ENCODE measurements around the gene BCL2L13. TPM values are rescaled to one million over a fixed set of nuclear protein-coding genes. Genes with fewer than 3 reads are reported as not detected.
A peak's percentile ranks its signal among the peaks of the same experiment; 100 is the strongest.

The BCL2L13 gene
- 10 to 100 TPM; 15.1 to 35.1 (median 20.6) TPM for polyA plus RNA-seq
- long read RNA-seq, donor 1, transcript BCL2L13-201 (7 exons, 2,992 nt), result major isoform, 7 of 73 reads
- long read RNA-seq, donor 1, partial matches to known transcripts, result 61 of 73 reads
- long read RNA-seq, donor 1, other reads (novel, unspliced or antisense), result 0 of 73 reads
- long read RNA-seq, donor 2, full-length matches to known transcripts, result 4 of 4 reads
- long read RNA-seq, donor 2, partial matches to known transcripts, result 0 of 4 reads
- long read RNA-seq, donor 2, other reads (novel, unspliced or antisense), result 0 of 4 reads
- long read RNA-seq, donor 3, partial matches to known transcripts, result 15 of 20 reads
- long read RNA-seq, donor 3, other reads (novel, unspliced or antisense), result 0 of 20 reads
- long read RNA-seq, donor 4, result 0 reads
- long read RNA-seq, donor 5, result 0 reads
- long read RNA-seq, donor 6, full-length matches to known transcripts, result 10 of 10 reads
- long read RNA-seq, donor 6, partial matches to known transcripts, result 0 of 10 reads
- long read RNA-seq, donor 6, other reads (novel, unspliced or antisense), result 0 of 10 reads
- long read RNA-seq, donor 7, full-length matches to known transcripts, result 8 of 8 reads
- long read RNA-seq, donor 7, partial matches to known transcripts, result 0 of 8 reads
- long read RNA-seq, donor 7, other reads (novel, unspliced or antisense), result 0 of 8 reads
- long read RNA-seq, donor 8, result 0 reads
- long read RNA-seq, donor 9, full-length matches to known transcripts, result 3 of 3 reads
- long read RNA-seq, donor 9, partial matches to known transcripts, result 0 of 3 reads
- long read RNA-seq, donor 9, other reads (novel, unspliced or antisense), result 0 of 3 reads
- long read RNA-seq, donor 10, full-length matches to known transcripts, result 8 of 46 reads
- long read RNA-seq, donor 10, partial matches to known transcripts, result 12 of 46 reads
- long read RNA-seq, donor 10, other reads (novel, unspliced or antisense), result 26 of 46 reads

GRCh38 chr22:17638432-17639246 is at the start of gene BCL2L13:
TSS of gene BCL2L13 (plus strand) at chr22:17638757. CDS start at chr22:17655712, 16,955 bp downstream.
- 0% methylated on average over 59 to 70 of the region's 70 CpGs for WGBS, 3 donors
- peak within 1 kb of the TSS; percentile 67 to 81 (median 74) for H3K4me3 ChIP-seq (ENCODE audit: low read depth in 1 of 3, low read length in 3 of 3)
- peaks cover 0 to 7% (median 0%) of the 10 kb centered on the region in 3 donors for H3K4me1 ChIP-seq (ENCODE audit: control insufficient read depth in 3 of 3, insufficient read depth in 2 of 3, low read depth in 1 of 3, low read length in 2 of 3)
- H3K27ac ChIP-seq (ENCODE audit: low read depth in 1 of 3, low read length in 2 of 3), result peak within 1 kb of the TSS; percentile 96 to 99 (median 99)
- H3K27me3 ChIP-seq (ENCODE audit: control insufficient read depth in 3 of 3, insufficient read depth in 3 of 3, low read length in 3 of 3), result no peaks in the 10 kb centered on the region
- DNase-seq (peak; percentile 93 to 97), FAIRE-seq (no peak)
- H3K36me3 ChIP-seq (ENCODE audit: control insufficient read depth in 3 of 3, insufficient read depth in 2 of 3, low read depth in 1 of 3, low read length in 3 of 3), result no peaks in the 10 kb centered on the region
- H3K9me3 ChIP-seq (ENCODE audit: control insufficient read depth in 2 of 2, insufficient read depth in 1 of 2, low read depth in 1 of 2, low read length in 1 of 2), result peaks cover 0 to 5% of the 10 kb centered on the region in 2 donors

DNA sequence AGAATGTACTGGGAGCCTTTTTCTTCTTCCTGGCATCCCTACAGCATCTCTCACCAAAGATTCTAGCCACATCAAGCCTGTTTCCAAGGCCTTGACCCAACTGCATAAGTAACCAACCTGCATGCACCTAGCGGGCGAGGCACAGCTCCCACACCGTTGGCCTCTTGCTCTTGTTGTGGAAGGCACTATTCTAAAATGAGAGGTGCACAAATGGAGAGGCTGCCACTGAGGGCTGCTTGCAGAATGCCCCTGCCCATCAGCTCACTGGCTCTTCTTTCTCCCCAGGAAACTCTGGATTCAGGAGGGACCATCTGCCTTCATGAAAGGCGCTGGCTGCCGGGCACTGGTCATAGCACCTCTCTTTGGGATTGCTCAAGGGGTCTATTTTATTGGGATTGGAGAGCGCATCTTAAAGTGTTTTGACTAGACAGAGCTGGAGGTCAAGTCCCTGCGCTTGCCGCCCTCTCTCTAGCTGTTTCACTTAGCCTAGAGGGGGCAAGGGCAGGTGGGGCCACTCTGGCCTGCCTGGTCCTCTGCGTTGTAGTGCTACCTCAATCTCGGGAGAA is 48.7 kb upstream of the BCL2L13 start:
- Histone ChIP-seq H3K4me3 (ENCODE audit: low read depth in 1 of 3, low read length in 3 of 3) (no peak overlapping the region), H3K36me3 (ENCODE audit: control insufficient read depth in 3 of 3, insufficient read depth in 2 of 3, low read depth in 1 of 3, low read length in 3 of 3) (peaks cover 7 to 29% (median 22%) of the 10 kb centered on the region in 3 donors), H3K9me3 (ENCODE audit: control insufficient read depth in 2 of 2, insufficient read depth in 1 of 2, low read depth in 1 of 2, low read length in 1 of 2) (no peaks in the 10 kb centered on the region), H3K27me3 (ENCODE audit: control insufficient read depth in 3 of 3, insufficient read depth in 3 of 3, low read length in 3 of 3) (no peaks in the 10 kb centered on the region), H3K27ac (ENCODE audit: low read depth in 1 of 3, low read length in 2 of 3) (no peak overlapping the region), H3K4me1 (ENCODE audit: control insufficient read depth in 3 of 3, insufficient read depth in 2 of 3, low read depth in 1 of 3, low read length in 2 of 3) (no peaks in the 10 kb centered on the region)
- no peak for FAIRE-seq
- DNase-seq, result no peak
- 89 to 93% (median 93%) methylated on average over 10 of the region's 10 CpGs for WGBS, 3 donors

DNA sequence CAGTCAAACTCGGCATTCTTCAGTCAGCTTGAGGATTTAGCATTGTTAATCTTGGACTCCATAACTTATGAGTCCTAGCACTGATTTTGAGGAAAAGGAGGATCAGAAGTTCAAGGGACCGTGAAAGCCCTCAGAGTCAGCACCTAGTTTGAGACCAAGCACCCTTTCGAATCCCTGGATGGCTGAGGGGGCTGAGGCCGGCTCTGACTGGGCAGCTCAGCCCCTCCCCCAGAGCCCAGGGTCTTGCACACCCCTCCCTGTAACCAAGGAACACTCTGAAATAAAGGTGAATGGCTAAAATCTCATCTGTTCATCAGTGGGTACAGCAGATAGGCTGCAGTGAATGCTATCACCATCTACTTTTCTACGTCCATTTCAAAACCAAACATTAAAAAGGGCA is 48.0 kb upstream of the BCL2L13 start:
- Histone ChIP-seq H3K27me3 (ENCODE audit: control insufficient read depth in 3 of 3, insufficient read depth in 3 of 3, low read length in 3 of 3) (no peaks in the 10 kb centered on the region), H3K4me3 (ENCODE audit: low read depth in 1 of 3, low read length in 3 of 3) (no peak overlapping the region), H3K36me3 (ENCODE audit: control insufficient read depth in 3 of 3, insufficient read depth in 2 of 3, low read depth in 1 of 3, low read length in 3 of 3) (peaks cover 7 to 34% (median 22%) of the 10 kb centered on the region in 3 donors), H3K4me1 (ENCODE audit: control insufficient read depth in 3 of 3, insufficient read depth in 2 of 3, low read depth in 1 of 3, low read length in 2 of 3) (no peaks in the 10 kb centered on the region), H3K9me3 (ENCODE audit: control insufficient read depth in 2 of 2, insufficient read depth in 1 of 2, low read depth in 1 of 2, low read length in 1 of 2) (no peaks in the 10 kb centered on the region), H3K27ac (ENCODE audit: low read depth in 1 of 3, low read length in 2 of 3) (no peak overlapping the region)
- 87 to 92% (median 91%) methylated on average over 5 of the region's 5 CpGs for WGBS, 3 donors
- FAIRE-seq (no peak), DNase-seq (no peak)

DNA sequence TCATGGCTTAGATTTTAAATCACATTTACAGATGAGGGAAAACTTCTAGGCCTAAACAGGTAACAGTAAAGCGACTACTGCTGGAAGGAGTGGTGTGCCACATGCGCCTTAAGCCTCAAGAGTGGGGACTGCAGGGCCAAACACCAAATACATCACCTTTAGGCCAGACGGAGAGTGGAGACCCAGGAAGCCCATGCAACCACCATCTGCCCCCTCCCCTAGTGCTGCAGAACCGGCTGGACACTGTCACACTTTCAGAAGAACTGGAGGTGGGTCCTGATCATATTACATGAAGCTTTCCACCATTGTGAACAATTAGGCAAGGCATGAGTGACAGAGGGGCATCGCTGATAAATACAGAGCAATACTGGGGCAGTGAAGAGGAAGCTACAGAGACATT is 46.4 kb upstream of the BCL2L13 start:
- DNase-seq, result no peak
- 88 to 89% (median 89%) methylated on average over 5 of the region's 5 CpGs for WGBS, 3 donors

DNA sequence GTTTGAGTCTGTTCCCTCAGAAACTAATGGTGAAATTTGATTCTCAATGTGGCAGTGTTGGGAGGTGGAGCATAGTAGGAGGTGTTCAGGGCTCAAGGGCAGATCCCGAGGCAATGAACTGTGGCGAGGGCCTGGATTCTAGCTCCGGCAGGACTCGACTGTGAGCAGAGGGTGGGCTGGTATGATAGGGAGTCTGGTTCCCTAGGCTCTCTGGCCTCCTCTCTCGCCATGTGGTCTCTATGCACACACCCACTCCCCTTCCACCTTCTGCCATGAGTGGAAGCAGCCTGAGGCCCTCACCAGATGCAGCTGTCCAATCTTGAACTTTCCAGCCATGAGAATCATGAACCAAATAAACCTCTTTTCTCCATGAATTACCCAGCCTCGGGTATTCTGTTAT is 42.3 kb upstream of the BCL2L13 start:
- no peaks in the 10 kb centered on the region for H3K27me3 ChIP-seq (ENCODE audit: control insufficient read depth in 3 of 3, insufficient read depth in 3 of 3, low read length in 3 of 3)
- DNase-seq, result no peak
- FAIRE-seq, result no peak
- peaks cover 14 to 64% (median 26%) of the 10 kb centered on the region in 3 donors for H3K36me3 ChIP-seq (ENCODE audit: control insufficient read depth in 3 of 3, insufficient read depth in 2 of 3, low read depth in 1 of 3, low read length in 3 of 3)
- H3K27ac ChIP-seq (ENCODE audit: low read depth in 1 of 3, low read length in 2 of 3), result no peak overlapping the region
- no peaks in the 10 kb centered on the region for H3K4me1 ChIP-seq (ENCODE audit: control insufficient read depth in 3 of 3, insufficient read depth in 2 of 3, low read depth in 1 of 3, low read length in 2 of 3)
- H3K4me3 ChIP-seq (ENCODE audit: low read depth in 1 of 3, low read length in 3 of 3), result no peak overlapping the region
- H3K9me3 ChIP-seq (ENCODE audit: control insufficient read depth in 2 of 2, insufficient read depth in 1 of 2, low read depth in 1 of 2, low read length in 1 of 2), result no peaks in the 10 kb centered on the region
- 97 to 98% (median 97%) methylated on average over 6 of the region's 6 CpGs for WGBS, 3 donors

More for the DNA sequence above, 46.4 kb upstream of the BCL2L13 start:
- Histone ChIP-seq H3K27me3 (ENCODE audit: control insufficient read depth in 3 of 3, insufficient read depth in 3 of 3, low read length in 3 of 3) (no peaks in the 10 kb centered on the region), H3K9me3 (ENCODE audit: control insufficient read depth in 2 of 2, insufficient read depth in 1 of 2, low read depth in 1 of 2, low read length in 1 of 2) (no peaks in the 10 kb centered on the region), H3K27ac (ENCODE audit: low read depth in 1 of 3, low read length in 2 of 3) (no peak overlapping the region), H3K4me3 (ENCODE audit: low read depth in 1 of 3, low read length in 3 of 3) (no peak overlapping the region), H3K36me3 (ENCODE audit: control insufficient read depth in 3 of 3, insufficient read depth in 2 of 3, low read depth in 1 of 3, low read length in 3 of 3) (peaks cover 7 to 43% (median 24%) of the 10 kb centered on the region in 3 donors), H3K4me1 (ENCODE audit: control insufficient read depth in 3 of 3, insufficient read depth in 2 of 3, low read depth in 1 of 3, low read length in 2 of 3) (no peaks in the 10 kb centered on the region)
- no peak for FAIRE-seq

DNA sequence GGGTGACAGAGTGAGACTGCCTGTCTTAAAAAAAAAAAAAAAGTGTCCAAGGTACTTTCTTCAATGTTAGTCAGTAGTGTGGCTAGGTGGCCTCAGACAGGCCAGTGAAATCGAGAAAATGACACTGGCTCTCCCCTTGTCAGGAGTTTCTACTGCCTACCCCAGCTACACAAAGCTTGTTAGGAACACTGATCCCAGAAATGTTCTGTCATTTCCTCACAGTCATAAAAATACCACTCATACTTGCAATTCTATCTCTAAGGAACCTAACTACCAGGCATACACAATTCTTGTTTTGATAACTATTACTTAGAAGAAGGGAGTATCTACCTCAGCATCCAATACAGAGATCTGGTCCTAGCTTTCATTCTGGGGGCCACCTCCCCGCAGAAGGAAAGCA is 41.3 kb upstream of the BCL2L13 start:
- no peak for FAIRE-seq
- WGBS, 3 donors, result 92 to 98% (median 96%) methylated on average over 2 of the region's 2 CpGs
- H3K4me1 ChIP-seq (ENCODE audit: control insufficient read depth in 3 of 3, insufficient read depth in 2 of 3, low read depth in 1 of 3, low read length in 2 of 3), result no peaks in the 10 kb centered on the region

GRCh38 chr22:17598318-17598717 is 40.2 kb upstream of the BCL2L13 start:
- DNase-seq, result no peak
- FAIRE-seq, result no peak
- Histone ChIP-seq H3K4me1 (ENCODE audit: control insufficient read depth in 3 of 3, insufficient read depth in 2 of 3, low read depth in 1 of 3, low read length in 2 of 3) (no peaks in the 10 kb centered on the region), H3K27ac (ENCODE audit: low read depth in 1 of 3, low read length in 2 of 3) (no peak overlapping the region), H3K9me3 (ENCODE audit: control insufficient read depth in 2 of 2, insufficient read depth in 1 of 2, low read depth in 1 of 2, low read length in 1 of 2) (no peaks in the 10 kb centered on the region), H3K36me3 (ENCODE audit: control insufficient read depth in 3 of 3, insufficient read depth in 2 of 3, low read depth in 1 of 3, low read length in 3 of 3) (peaks cover 11 to 52% (median 20%) of the 10 kb centered on the region in 3 donors), H3K4me3 (ENCODE audit: low read depth in 1 of 3, low read length in 3 of 3) (no peak overlapping the region), H3K27me3 (ENCODE audit: control insufficient read depth in 3 of 3, insufficient read depth in 3 of 3, low read length in 3 of 3) (no peaks in the 10 kb centered on the region)
- 98 to 99% (median 98%) methylated on average over 4 of the region's 4 CpGs for WGBS, 3 donors

More for the DNA sequence above, 41.3 kb upstream of the BCL2L13 start:
- H3K36me3 ChIP-seq (ENCODE audit: control insufficient read depth in 3 of 3, insufficient read depth in 2 of 3, low read depth in 1 of 3, low read length in 3 of 3), result peaks cover 11 to 57% (median 24%) of the 10 kb centered on the region in 3 donors
- DNase-seq, result no peak
- H3K27ac ChIP-seq (ENCODE audit: low read depth in 1 of 3, low read length in 2 of 3), result no peak overlapping the region
- no peaks in the 10 kb centered on the region for H3K9me3 ChIP-seq (ENCODE audit: control insufficient read depth in 2 of 2, insufficient read depth in 1 of 2, low read depth in 1 of 2, low read length in 1 of 2)
- H3K27me3 ChIP-seq (ENCODE audit: control insufficient read depth in 3 of 3, insufficient read depth in 3 of 3, low read length in 3 of 3), result no peaks in the 10 kb centered on the region
- no peak overlapping the region for H3K4me3 ChIP-seq (ENCODE audit: low read depth in 1 of 3, low read length in 3 of 3)
